HG02678 (cell line): ENCODE results near the gene PTBP2.
A peak's percentile ranks its signal among the peaks of the same experiment; 100 is the strongest.

Experiments
- ATAC-seq: cut with Tn5 transposase; IDR thresholded peaks from one replicate; pipeline ENCODE4 v1.9.1; 2021; ENCODE audit warnings: mild to moderate bottlenecking, moderate library complexity; ENCODE audit not compliant: unreplicated experiment

PTBP2 gene

GRCh38 chr1:96721416-96722160, at the start of gene PTBP2:
Gene PTBP2, plus strand, starts transcription at chr1:96721784. Its CDS starts 81 bp downstream, at chr1:96721865.
- peak; percentile 95 for ATAC-seq

- no peak for ATAC-seq
Measured at GRCh38 chr1:96674915-96675314, 46.7 kb upstream of the PTBP2 start.

- ATAC-seq = no peak
Measured at GRCh38 chr1:96682056-96682455, 39.5 kb upstream of the PTBP2 start.

GRCh38 chr1:96683931-96684330, 37.7 kb upstream of the PTBP2 start:
- no peak for ATAC-seq

GRCh38 chr1:96684744-96685143, 36.8 kb upstream of the PTBP2 start:
- ATAC-seq = no peak

- no peak for ATAC-seq
Measured at GRCh38 chr1:96688767-96689166, 32.8 kb upstream of the PTBP2 start.

- no peak for ATAC-seq
Measured at GRCh38 chr1:96695954-96696353, 25.6 kb upstream of the PTBP2 start.

- ATAC-seq = no peak
Measured at GRCh38 chr1:96698342-96698983, 23.1 kb upstream of the PTBP2 start.

- no peak for ATAC-seq
Measured at GRCh38 chr1:96703186-96703585, 18.4 kb upstream of the PTBP2 start.

- ATAC-seq = no peak
Measured at GRCh38 chr1:96707023-96707422, 14.6 kb upstream of the PTBP2 start.

- no peak for ATAC-seq
Measured at GRCh38 chr1:96708482-96708881, 13.1 kb upstream of the PTBP2 start.

GRCh38 chr1:96710708-96711477, 10.7 kb upstream of the PTBP2 start:
- ATAC-seq = no peak

- no peak for ATAC-seq
Measured at GRCh38 chr1:96713649-96714048, 7.9 kb upstream of the PTBP2 start.

- no peak for ATAC-seq
Measured at GRCh38 chr1:96714881-96715280, 6.7 kb upstream of the PTBP2 start.

- ATAC-seq = no peak
Measured at GRCh38 chr1:96715482-96715881, 6.1 kb upstream of the PTBP2 start.

GRCh38 chr1:96721053-96721415, 550 bp upstream of the PTBP2 start:
- peak; percentile 6 for ATAC-seq

- peak; percentile 43 for ATAC-seq
Measured at GRCh38 chr1:96722161-96722922, 758 bp downstream of the PTBP2 start.

- no peak for ATAC-seq
Measured at GRCh38 chr1:96722958-96723357, 1.4 kb downstream of the PTBP2 start.

GRCh38 chr1:96723377-96723776, 1.8 kb downstream of the PTBP2 start:
- ATAC-seq = no peak

- no peak for ATAC-seq
Measured at GRCh38 chr1:96723936-96724335, 2.4 kb downstream of the PTBP2 start.

- ATAC-seq = no peak
Measured at GRCh38 chr1:96727860-96728259, 6.3 kb downstream of the PTBP2 start.
